Colonic mucosa (tissue), 4 donors: ENCODE results near the gene APOL4. TPM values are rescaled to one million over a fixed set of nuclear protein-coding genes. Genes with fewer than 3 reads are reported as not detected.
"Not testable (repeated sequence)": the region's sequence is repeated elsewhere in the genome, so short reads cannot be mapped to it uniquely, and the experiment has no call there.

Experiments
- DNase-seq: peaks from one replicate; pipeline ENCODE4 v3.0.0-alpha.2; 2020
- H3K27ac ChIP-seq: fragments of 200-600 bp; one replicate; pipeline ENCODE4 v1.8.0; 2021
- H3K27me3 ChIP-seq: fragments of 200-600 bp; one replicate; pipeline ENCODE4 v1.8.0; 2021
- H3K36me3 ChIP-seq: fragments of 200-600 bp; one replicate; pipeline ENCODE4 v1.8.0; 2021
- H3K4me1 ChIP-seq: fragments of 200-600 bp; one replicate; pipeline ENCODE4 v1.8.0; 2021; ENCODE audit warnings: mild to moderate bottlenecking
- H3K4me3 ChIP-seq: fragments of 200-600 bp; one replicate; pipeline ENCODE4 v1.8.0; 2021
- H3K9ac ChIP-seq, 2 donors: one replicate each; pipeline ENCODE4 v1.7.0; 2013; ENCODE audit warnings: control low read depth in 2 of 2, low read depth in 2 of 2, low read length in 2 of 2
- H3K9me3 ChIP-seq: fragments of 200-600 bp; one replicate; pipeline ENCODE4 v1.8.0; 2021
- CTCF ChIP-seq: fragments of 200-600 bp; IDR thresholded peaks from one replicate; pipeline ENCODE4 v1.8.0; 2022; ENCODE audit warnings: antibody characterized with exemption, mild to moderate bottlenecking
- intact Hi-C: fragments of 100-400 bp; cut with DNase I; formaldehyde crosslinking; loops from one replicate; pipeline ENCODE4 v1.14.1; 2022
- total RNA-seq, 2 donors: library from RNA; stranded (reverse); fragmentation: NEBNext Ultra II Directional in 1 of 2; extraction: Animal tissue kit (Norgen Biotek cat#: 25700) in 1 of 2; gene quantifications; one replicate each; pipeline ENCODE4 v1.2.1, GENCODE V29; 2021
- donor health status: healthy.
- donor health status: DM: no; HTN: no; CAD: no.
- donor health status: DM: no; HTN: no; CAD: no.

APOL4 gene
- total RNA-seq, 2 donors from 2014 or later: 1.9 to 2.3 TPM

- intact Hi-C loops: loop anchor here (10.0 kb wide), 1 partner anchor 292 kb away; the partner anchor contains the start of gene TXN2
- no peaks in the 10 kb centered on the region for H3K4me1 ChIP-seq
- DNase-seq: no peak
- H3K4me3 ChIP-seq: no peak overlapping the region
- no peaks in the 10 kb centered on the region for H3K9me3 ChIP-seq
- no peaks in the 10 kb centered on the region for H3K27me3 ChIP-seq
- H3K36me3 ChIP-seq: no peaks in the 10 kb centered on the region
- no peak for TF ChIP-seq CTCF
- no peak overlapping the region for H3K9ac ChIP-seq
- H3K27ac ChIP-seq: no peak overlapping the region
Observed at GRCh38 chr22:36193171-36193570, 8.4 kb downstream of the APOL4 start.

- TF ChIP-seq CTCF: no peak
- intact Hi-C loops: loop anchor here (10.0 kb wide), 1 partner anchor 292 kb away; the partner anchor contains the start of gene TXN2
- DNase-seq: no peak
- H3K4me1 ChIP-seq: no peaks in the 10 kb centered on the region
- H3K9me3 ChIP-seq: no peaks in the 10 kb centered on the region
- H3K36me3 ChIP-seq: no peaks in the 10 kb centered on the region
- H3K4me3 ChIP-seq: no peak overlapping the region
- no peak overlapping the region for H3K9ac ChIP-seq
- H3K27ac ChIP-seq: no peak overlapping the region
- no peaks in the 10 kb centered on the region for H3K27me3 ChIP-seq
Observed at GRCh38 chr22:36192542-36192941, 9.1 kb downstream of the APOL4 start.

- intact Hi-C loops: loop anchor here (10.0 kb wide), 1 partner anchor 294 kb away; the partner anchor contains the start of gene TXN2
- DNase-seq: peak; percentile 54
- no peaks in the 10 kb centered on the region for H3K9me3 ChIP-seq
- H3K4me3 ChIP-seq: no peak overlapping the region
- H3K4me1 ChIP-seq: no peaks in the 10 kb centered on the region
- TF ChIP-seq CTCF: no peak
- no peak overlapping the region for H3K27ac ChIP-seq
- H3K36me3 ChIP-seq: no peaks in the 10 kb centered on the region
- no peak overlapping the region for H3K9ac ChIP-seq
- H3K27me3 ChIP-seq: no peaks in the 10 kb centered on the region
Observed at GRCh38 chr22:36191106-36191836, 10.3 kb downstream of the APOL4 start.

- H3K9me3 ChIP-seq, H3K36me3 ChIP-seq, intact Hi-C loops, H3K27ac ChIP-seq, DNase-seq, H3K4me1 ChIP-seq, H3K27me3 ChIP-seq, H3K4me3 ChIP-seq, H3K9ac ChIP-seq: not testable (repeated sequence)
Observed at GRCh38 chr22:36187862-36188261, 13.7 kb downstream of the APOL4 start.

GRCh38 chr22:36185828-36186624, 15.6 kb downstream of the APOL4 start:
- no peak for TF ChIP-seq CTCF
- no peak overlapping the region for H3K9ac ChIP-seq
- no peaks in the 10 kb centered on the region for H3K36me3 ChIP-seq
- H3K27me3 ChIP-seq: no peaks in the 10 kb centered on the region
- H3K4me1 ChIP-seq: no peaks in the 10 kb centered on the region
- intact Hi-C loops: no loop called here
- no peak overlapping the region for H3K27ac ChIP-seq
- no peak overlapping the region for H3K4me3 ChIP-seq
- DNase-seq: no peak
- H3K9me3 ChIP-seq: no peaks in the 10 kb centered on the region
